ENCODE data around the gene GTSE1.

GTSE1 gene

DNA sequence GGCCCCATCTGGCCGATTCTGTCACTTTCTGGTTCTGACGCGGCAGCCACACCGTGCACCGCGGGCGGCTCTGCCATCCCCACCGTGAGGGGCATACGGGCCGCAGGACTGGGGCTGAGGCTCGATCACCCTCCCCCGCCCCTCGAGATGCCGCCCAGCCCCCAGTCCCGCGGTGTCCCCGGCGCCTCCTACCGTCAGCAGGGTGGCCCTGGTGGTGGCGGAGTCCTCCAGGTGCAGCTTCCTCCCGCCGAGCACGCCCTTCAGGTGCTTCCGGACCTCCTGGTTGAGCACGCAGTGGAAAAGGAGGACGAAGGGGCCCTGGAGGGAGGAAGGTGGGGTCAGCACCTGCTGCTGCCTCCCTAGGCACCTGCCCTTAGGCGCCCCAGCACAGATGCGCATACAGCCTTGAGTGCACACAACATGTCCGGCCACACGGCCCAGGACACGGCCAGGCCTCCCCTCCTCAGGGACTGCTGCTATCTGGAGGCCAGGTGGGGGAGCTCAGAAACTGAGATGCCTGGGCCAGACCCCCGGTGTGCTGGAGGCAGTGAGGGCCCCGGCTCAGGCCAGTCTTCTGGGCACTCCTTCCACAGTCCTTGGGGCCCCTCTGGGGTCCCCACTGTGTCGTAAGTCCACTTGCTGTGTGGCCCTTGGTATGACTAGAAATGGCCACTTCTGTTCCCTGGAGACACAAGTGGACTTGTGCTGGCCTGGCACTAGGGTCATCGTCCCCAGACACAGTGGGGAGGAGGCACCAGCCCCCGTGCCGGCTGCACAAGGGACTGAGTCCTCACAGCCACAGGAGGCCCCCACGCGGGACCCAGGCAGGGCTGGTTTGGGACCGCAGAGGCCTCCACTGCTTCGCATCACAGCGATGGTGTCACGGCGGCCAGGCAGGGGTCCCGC is 70.4 kb downstream of the GTSE1 start:
- 67 to 73% methylated on average over 34 to 45 of the region's 45 CpGs for WGBS, 2 experiments (ENCODE audit: insufficient coverage in 2 of 2)
- H3K4me1 ChIP-seq (ENCODE audit: control insufficient read depth, insufficient read depth, low read length, poor library complexity, severe bottlenecking): no peaks in the 10 kb centered on the region
- H3K27ac ChIP-seq (ENCODE audit: low read depth, low read length, severe bottlenecking): no peak overlapping the region
- H3K4me3 ChIP-seq (ENCODE audit: extremely low read depth, insufficient read depth, low read length, poor library complexity, severe bottlenecking): no peak overlapping the region
- H3K36me3 ChIP-seq (ENCODE audit: control insufficient read depth, insufficient read depth, low read length): no peaks in the 10 kb centered on the region
- no peaks in the 10 kb centered on the region for H3K9me3 ChIP-seq (ENCODE audit: control insufficient read depth, low read length)

DNA sequence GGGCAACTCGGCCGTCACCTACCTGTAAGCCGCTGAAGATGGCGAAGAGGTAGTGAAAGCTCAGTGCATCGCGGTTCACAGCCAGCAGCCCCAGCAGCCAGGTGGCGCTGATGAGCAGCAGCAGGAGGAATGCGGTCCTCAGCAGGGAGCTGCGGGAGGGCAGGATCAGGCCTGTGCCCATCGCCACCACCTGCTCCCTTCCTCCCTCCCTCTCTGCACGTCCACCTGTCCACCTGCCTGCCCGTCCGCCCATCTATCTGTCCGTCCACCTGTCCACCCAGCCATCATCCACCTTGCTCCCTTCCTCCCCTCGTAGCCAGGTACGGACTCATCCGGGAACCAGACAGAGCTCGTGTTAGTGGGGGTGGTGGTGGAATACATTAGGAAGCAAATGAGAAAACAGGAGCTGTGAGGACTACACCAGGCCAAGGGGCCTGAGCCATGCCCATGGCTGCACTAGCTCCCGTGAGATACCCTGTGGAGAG is 71.1 kb downstream of the GTSE1 start:
- H3K4me1 ChIP-seq (ENCODE audit: control insufficient read depth, insufficient read depth, low read length, poor library complexity, severe bottlenecking): no peaks in the 10 kb centered on the region
- 30 to 64% methylated on average over 8 to 11 of the region's 19 CpGs for WGBS, 2 experiments (ENCODE audit: insufficient coverage in 2 of 2)

DNA sequence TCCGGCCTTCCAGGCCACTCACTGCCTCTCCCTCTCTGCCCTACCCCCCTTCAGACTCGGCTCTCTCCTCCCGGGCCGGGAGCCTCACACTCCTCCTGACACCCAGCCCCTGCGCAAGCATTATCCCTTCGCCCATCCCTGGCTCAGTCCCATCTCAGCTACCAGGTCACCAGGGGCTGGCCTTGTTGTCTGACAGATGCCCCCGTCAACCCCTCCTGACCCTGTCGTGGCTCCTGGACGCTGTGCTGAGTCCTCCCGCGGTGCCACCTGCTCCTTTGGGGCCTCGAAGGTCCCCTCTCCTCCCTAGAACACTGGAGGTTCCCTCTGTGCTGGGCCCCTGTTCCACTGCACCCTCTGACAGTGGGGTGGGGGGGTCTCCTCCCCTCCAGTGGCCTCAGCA is 71.8 kb downstream of the GTSE1 start:
- no peaks in the 10 kb centered on the region for H3K4me1 ChIP-seq (ENCODE audit: control insufficient read depth, insufficient read depth, low read length, poor library complexity, severe bottlenecking)
- no peak overlapping the region for H3K4me3 ChIP-seq (ENCODE audit: extremely low read depth, insufficient read depth, low read length, poor library complexity, severe bottlenecking)
- 88 to 94% methylated on average over 6 to 11 of the region's 12 CpGs for WGBS, 2 experiments (ENCODE audit: insufficient coverage in 2 of 2)
- no peak overlapping the region for H3K27ac ChIP-seq (ENCODE audit: low read depth, low read length, severe bottlenecking)
- no peaks in the 10 kb centered on the region for H3K36me3 ChIP-seq (ENCODE audit: control insufficient read depth, insufficient read depth, low read length)
- no peaks in the 10 kb centered on the region for H3K9me3 ChIP-seq (ENCODE audit: control insufficient read depth, low read length)

More for the DNA sequence above, 71.1 kb downstream of the GTSE1 start:
- Histone ChIP-seq H3K9me3 (ENCODE audit: control insufficient read depth, low read length) (no peaks in the 10 kb centered on the region), H3K36me3 (ENCODE audit: control insufficient read depth, insufficient read depth, low read length) (no peaks in the 10 kb centered on the region), H3K27ac (ENCODE audit: low read depth, low read length, severe bottlenecking) (no peak overlapping the region), H3K4me3 (ENCODE audit: extremely low read depth, insufficient read depth, low read length, poor library complexity, severe bottlenecking) (no peak overlapping the region)

DNA sequence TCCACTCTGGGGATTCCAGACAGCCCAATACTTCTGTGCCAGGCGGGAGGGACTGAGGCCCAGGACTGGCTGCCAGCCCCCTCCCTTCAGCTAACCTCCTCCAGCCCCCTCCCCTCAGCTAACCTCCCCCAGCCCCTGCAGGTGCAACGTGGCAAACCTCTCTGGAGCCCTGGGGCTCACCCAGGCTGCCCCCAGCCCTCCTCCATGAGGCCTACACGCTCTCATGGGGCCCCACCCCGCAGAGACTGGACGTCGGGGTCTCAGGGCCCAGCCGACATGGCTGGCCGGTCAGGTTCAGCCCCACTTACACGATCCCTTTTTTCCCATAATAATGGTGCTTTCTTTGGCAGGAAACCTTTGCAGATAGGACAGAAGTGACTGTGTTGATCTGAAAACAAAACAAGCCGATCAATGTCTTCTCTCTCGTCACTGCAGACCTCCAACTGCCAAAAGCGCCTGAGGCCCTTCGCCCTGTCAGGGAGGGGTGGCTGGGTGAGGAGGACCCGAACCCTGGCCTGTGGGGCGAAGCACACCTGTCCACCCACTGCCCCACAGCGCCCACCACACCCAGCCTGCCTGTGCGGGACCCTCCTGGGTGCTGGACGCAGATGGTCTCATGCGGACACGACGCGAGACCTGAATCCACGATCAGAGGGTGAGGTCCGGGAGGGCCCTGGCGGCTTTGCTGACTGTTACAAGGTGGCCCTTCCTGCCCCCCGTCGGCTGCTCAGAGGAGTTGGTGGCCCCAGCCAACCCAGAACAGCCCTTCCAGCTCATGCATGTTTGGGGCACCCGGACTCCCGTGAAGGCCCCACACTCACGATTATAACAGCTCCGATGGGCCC is 72.4 kb downstream of the GTSE1 start:
- WGBS, 2 experiments (ENCODE audit: insufficient coverage in 2 of 2): 88 to 94% methylated on average over 22 to 23 of the region's 31 CpGs
- H3K36me3 ChIP-seq (ENCODE audit: control insufficient read depth, insufficient read depth, low read length): no peaks in the 10 kb centered on the region
- no peaks in the 10 kb centered on the region for H3K4me1 ChIP-seq (ENCODE audit: control insufficient read depth, insufficient read depth, low read length, poor library complexity, severe bottlenecking)
- no peak overlapping the region for H3K4me3 ChIP-seq (ENCODE audit: extremely low read depth, insufficient read depth, low read length, poor library complexity, severe bottlenecking)
- no peak overlapping the region for H3K27ac ChIP-seq (ENCODE audit: low read depth, low read length, severe bottlenecking)
- H3K9me3 ChIP-seq (ENCODE audit: control insufficient read depth, low read length): no peaks in the 10 kb centered on the region

DNA sequence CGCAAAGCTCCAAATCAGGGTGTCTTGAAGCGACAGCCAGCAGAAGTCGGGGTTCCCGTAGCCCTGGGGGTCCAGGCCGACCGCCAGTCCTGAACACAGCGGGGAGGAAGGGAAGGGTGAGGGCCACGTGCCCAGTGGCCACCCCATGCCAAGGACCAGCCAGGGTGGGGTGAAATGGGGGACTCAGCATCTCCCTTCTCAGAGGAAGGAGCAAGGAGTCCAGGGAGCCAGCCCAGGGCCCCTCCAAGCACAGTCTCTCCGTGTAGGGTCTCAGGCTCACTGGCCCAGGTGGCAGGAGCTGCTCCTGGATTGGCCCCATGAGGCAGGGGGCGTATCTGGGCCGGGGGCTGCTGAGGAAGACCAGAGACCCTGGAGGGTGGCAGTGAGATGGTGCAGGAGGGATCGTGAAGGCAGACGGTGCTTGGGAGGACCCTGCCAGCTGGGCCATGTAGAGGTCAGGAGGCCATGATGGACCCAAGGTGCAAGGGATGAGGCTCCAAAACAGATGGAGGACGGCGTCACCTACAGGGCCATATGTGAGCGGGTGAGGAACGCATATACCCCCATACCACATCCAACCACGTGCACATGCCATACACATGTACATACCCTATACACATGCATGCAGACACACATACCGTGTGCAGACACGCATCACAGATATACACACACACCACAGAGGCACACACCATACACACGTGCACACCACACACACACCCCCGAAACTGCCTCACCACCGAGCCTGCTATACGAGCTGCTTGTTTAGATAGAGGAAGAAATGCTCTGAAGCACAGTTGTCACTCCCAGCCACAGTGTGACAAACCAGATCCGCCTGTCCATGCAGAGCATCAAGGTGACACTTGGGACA is 73.3 kb downstream of the GTSE1 start:
- Histone ChIP-seq H3K36me3 (ENCODE audit: control insufficient read depth, insufficient read depth, low read length) (peaks cover 3% of the 10 kb centered on the region), H3K4me3 (ENCODE audit: extremely low read depth, insufficient read depth, low read length, poor library complexity, severe bottlenecking) (no peak overlapping the region), H3K9me3 (ENCODE audit: control insufficient read depth, low read length) (no peaks in the 10 kb centered on the region), H3K27ac (ENCODE audit: low read depth, low read length, severe bottlenecking) (no peak overlapping the region), H3K4me1 (ENCODE audit: control insufficient read depth, insufficient read depth, low read length, poor library complexity, severe bottlenecking) (no peaks in the 10 kb centered on the region)
- 90 to 92% methylated on average over 19 of the region's 25 CpGs for WGBS, 2 experiments (ENCODE audit: insufficient coverage in 2 of 2)

DNA sequence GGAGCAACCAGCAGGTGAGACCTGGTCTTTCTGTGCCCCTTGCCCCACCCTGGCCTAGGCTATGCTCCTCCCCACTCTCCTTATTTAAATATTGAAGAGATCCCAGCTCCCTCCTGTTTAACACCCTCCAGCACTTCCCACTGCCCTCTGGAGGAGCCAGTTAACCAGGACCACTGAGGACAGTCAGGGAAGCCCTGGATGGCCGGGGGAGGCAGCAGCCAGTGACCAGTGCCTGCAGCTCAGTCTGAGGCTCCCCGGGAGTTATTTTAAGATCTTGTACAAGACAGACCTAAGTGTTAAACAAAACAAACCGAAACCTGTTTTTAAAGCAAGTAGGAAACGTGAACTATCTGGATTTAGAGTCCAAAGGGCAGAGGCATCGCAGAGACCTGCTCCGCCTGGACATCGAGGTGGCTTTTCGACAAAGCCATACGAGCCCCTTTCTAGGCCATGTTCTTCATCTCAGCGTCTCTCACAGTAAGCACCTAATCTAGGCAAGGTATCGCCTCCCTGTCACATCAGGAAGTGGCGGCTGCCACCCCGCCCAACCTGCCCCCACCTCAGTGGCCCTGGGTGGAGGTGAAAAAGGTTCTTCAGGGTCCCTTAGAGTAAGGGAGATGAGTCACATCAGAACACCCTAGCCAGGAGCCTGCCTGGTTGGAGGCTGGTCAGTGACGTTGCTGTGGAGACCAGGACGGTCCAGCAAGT is 74.1 kb downstream of the GTSE1 start:
- Histone ChIP-seq H3K4me1 (ENCODE audit: control insufficient read depth, insufficient read depth, low read length, poor library complexity, severe bottlenecking) (no peaks in the 10 kb centered on the region), H3K4me3 (ENCODE audit: extremely low read depth, insufficient read depth, low read length, poor library complexity, severe bottlenecking) (no peak overlapping the region), H3K36me3 (ENCODE audit: control insufficient read depth, insufficient read depth, low read length) (peaks cover 6% of the 10 kb centered on the region), H3K9me3 (ENCODE audit: control insufficient read depth, low read length) (peaks cover 3% of the 10 kb centered on the region), H3K27ac (ENCODE audit: low read depth, low read length, severe bottlenecking) (no peak overlapping the region)
- WGBS, 2 experiments (ENCODE audit: insufficient coverage in 2 of 2): 87 to 92% methylated on average over 11 to 13 of the region's 15 CpGs

DNA sequence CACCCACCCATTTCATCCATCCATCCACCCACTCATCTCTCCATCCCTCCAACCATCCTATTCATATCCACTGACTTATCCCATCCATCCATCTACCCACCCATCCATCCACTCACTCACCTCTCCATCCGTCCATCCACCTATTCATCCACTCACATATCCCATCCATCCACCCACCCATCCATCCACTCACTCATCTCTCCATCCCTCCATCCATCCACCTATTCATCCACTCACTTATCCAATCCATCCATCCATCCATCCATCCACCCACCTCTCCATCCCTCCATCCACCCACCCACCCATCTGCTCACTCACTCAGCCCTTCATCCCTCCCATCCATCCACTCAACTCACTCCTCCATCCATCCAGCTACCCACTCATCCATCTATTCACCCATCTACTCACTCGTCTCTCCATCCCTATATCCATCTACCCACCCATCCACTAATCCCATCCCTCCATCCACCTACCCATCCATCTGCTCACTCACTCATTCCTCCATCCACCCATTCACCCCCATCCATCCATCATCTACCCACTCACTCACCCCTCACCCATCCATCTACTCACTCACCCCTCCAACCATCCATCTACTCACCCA is 75.1 kb downstream of the GTSE1 start:
- H3K4me1 ChIP-seq (ENCODE audit: control insufficient read depth, insufficient read depth, low read length, poor library complexity, severe bottlenecking): no peaks in the 10 kb centered on the region
- WGBS, 2 experiments (ENCODE audit: insufficient coverage in 2 of 2): 82 to 100% methylated on average over 2 of the region's 2 CpGs
- H3K9me3 ChIP-seq (ENCODE audit: control insufficient read depth, low read length): peaks cover 3% of the 10 kb centered on the region
- no peak overlapping the region for H3K27ac ChIP-seq (ENCODE audit: low read depth, low read length, severe bottlenecking)
- peaks cover 12% of the 10 kb centered on the region for H3K36me3 ChIP-seq (ENCODE audit: control insufficient read depth, insufficient read depth, low read length)
- no peak overlapping the region for H3K4me3 ChIP-seq (ENCODE audit: extremely low read depth, insufficient read depth, low read length, poor library complexity, severe bottlenecking)

DNA sequence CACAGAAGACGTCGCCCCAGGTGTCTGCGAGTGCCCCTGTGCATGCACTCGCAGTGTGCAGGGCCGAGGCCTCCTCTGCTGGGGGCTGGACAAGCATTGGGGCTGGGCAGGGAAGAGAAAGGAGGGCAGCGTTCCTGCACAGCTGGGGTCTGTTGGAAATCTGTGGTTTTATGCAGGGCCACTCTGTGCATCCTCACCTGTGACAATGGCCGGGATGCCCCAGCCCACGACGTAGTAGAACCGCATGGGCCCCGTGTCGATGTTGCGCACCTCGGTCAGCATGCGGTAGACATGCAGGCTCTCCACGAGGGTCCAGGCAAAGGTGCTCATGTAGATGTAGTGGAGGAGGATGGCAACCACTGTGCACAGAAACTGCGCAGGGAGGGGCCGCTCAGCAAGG is 76.0 kb downstream of the GTSE1 start:
- Histone ChIP-seq H3K36me3 (ENCODE audit: control insufficient read depth, insufficient read depth, low read length) (peaks cover 14% of the 10 kb centered on the region), H3K4me1 (ENCODE audit: control insufficient read depth, insufficient read depth, low read length, poor library complexity, severe bottlenecking) (peaks cover 3% of the 10 kb centered on the region), H3K27ac (ENCODE audit: low read depth, low read length, severe bottlenecking) (no peak overlapping the region), H3K9me3 (ENCODE audit: control insufficient read depth, low read length) (peaks cover 3% of the 10 kb centered on the region), H3K4me3 (ENCODE audit: extremely low read depth, insufficient read depth, low read length, poor library complexity, severe bottlenecking) (no peak overlapping the region)
- 94 to 95% methylated on average over 13 to 17 of the region's 18 CpGs for WGBS, 2 experiments (ENCODE audit: insufficient coverage in 2 of 2)

DNA sequence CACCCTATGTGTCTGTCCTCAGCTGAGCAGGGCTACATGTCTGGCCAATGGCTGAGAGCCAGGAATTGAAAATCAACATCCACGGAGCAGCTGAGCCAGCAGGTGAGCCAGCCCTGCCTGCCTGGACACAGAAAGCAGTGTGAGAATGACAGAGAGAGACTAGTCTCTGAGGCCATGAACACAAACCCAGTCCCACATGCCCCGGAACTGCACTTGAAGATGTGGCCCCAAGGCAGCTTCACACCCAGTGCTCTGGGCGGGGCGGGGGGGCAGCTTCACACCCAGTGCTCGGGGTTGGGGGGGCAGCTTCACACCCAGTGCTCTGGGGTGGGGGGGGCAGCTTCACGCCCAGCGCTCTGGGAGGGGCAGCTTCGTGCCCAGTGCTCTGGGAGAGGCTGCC is 76.5 kb downstream of the GTSE1 start:
- Histone ChIP-seq H3K36me3 (ENCODE audit: control insufficient read depth, insufficient read depth, low read length) (peaks cover 14% of the 10 kb centered on the region), H3K4me3 (ENCODE audit: extremely low read depth, insufficient read depth, low read length, poor library complexity, severe bottlenecking) (no peak overlapping the region), H3K4me1 (ENCODE audit: control insufficient read depth, insufficient read depth, low read length, poor library complexity, severe bottlenecking) (peaks cover 7% of the 10 kb centered on the region), H3K9me3 (ENCODE audit: control insufficient read depth, low read length) (peaks cover 3% of the 10 kb centered on the region), H3K27ac (ENCODE audit: low read depth, low read length, severe bottlenecking) (no peak overlapping the region)
- 92 to 95% methylated on average over 3 to 8 of the region's 8 CpGs for WGBS, 2 experiments (ENCODE audit: insufficient coverage in 2 of 2)

Measured in mesodermal cell (in vitro differentiated cells).